H1 (cell line): Measurements from ENCODE around the gene ZNF407.

ENCODE experiments used
- EP300 ChIP-seq, 2 experiments: IDR thresholded peaks; 1 replicate in 1 of 2; 2 replicates in 1 of 2; pipeline ENCODE4 v1.6.1; 2011 to 2012; ENCODE audit warnings: low read depth in 2 of 2, low read length in 2 of 2, mild to moderate bottlenecking in 2 of 2, borderline replicate concordance in 1 of 2, inconsistent platforms in 1 of 2, moderate library complexity in 1 of 2
- EZH2 ChIP-seq: fragments of 200-600 bp; sonication (generic); IDR thresholded peaks from 2 replicates; pipeline ENCODE4 v1.7.1; 2012; ENCODE audit warnings: low read depth, mild to moderate bottlenecking, moderate library complexity, low read length, inconsistent platforms; ENCODE audit not compliant: severe bottlenecking
- HDAC2 ChIP-seq, 2 experiments: fragments of 300-600 bp in 1 of 2; sonication (generic) in 1 of 2; IDR thresholded peaks; 2 replicates each; pipeline ENCODE4 v1.6.1; 2011 to 2012; ENCODE audit warnings: low read depth in 2 of 2, low read length in 2 of 2, mild to moderate bottlenecking in 2 of 2, moderate library complexity in 2 of 2, borderline replicate concordance in 1 of 2, inconsistent platforms in 1 of 2
- POLR2A ChIP-seq, 2 experiments: IDR thresholded peaks; 1 replicate in 1 of 2; 2 replicates in 1 of 2; pipeline ENCODE4 v1.6.1; 2011; ENCODE audit warnings: low read depth in 2 of 2, low read length in 2 of 2, mild to moderate bottlenecking in 2 of 2; ENCODE audit errors: control extremely low read depth in 1 of 2
- POLR2AphosphoS5 ChIP-seq: IDR thresholded peaks from 2 replicates; pipeline ENCODE4 v1.6.1; 2011; ENCODE audit warnings: low read depth, low read length
- RFX5 ChIP-seq: IDR thresholded peaks from 2 replicates; pipeline ENCODE4 v1.6.1; 2011; ENCODE audit warnings: low read depth, low read length, improper control_type of control experiment, borderline replicate concordance
- SUZ12 ChIP-seq: fragments of 200-600 bp; sonication (generic); IDR thresholded peaks from 2 replicates; pipeline ENCODE4 v1.6.1; 2012; ENCODE audit warnings: mild to moderate bottlenecking, inconsistent platforms, low read length, moderate library complexity, mixed read lengths
- TF ChIP-seq, protein P1 (sequence below), 3 experiments: IDR thresholded peaks; 1 replicate in 2 of 3; 2 replicates in 1 of 3; pipeline versions ENCODE4 v1.5.1 to v1.6.1; 2011; ENCODE audit warnings: low read length in 3 of 3, mild to moderate bottlenecking in 3 of 3, inconsistent platforms in 2 of 3, low read depth in 1 of 3, moderate library complexity in 1 of 3; ENCODE audit not compliant: insufficient read depth in 1 of 3; ENCODE audit errors: control extremely low read depth in 1 of 3
- TF ChIP-seq, protein P2 (sequence below): IDR thresholded peaks from 2 replicates; pipeline ENCODE4 v1.6.1; 2011; ENCODE audit warnings: low read depth, mild to moderate bottlenecking, low read length; ENCODE audit not compliant: insufficient read depth
- TF ChIP-seq, protein P3 (sequence below): IDR thresholded peaks from 2 replicates; pipeline ENCODE4 v1.6.1; 2012; ENCODE audit warnings: inconsistent platforms
- TF ChIP-seq, protein P4 (sequence below): IDR thresholded peaks from 2 replicates; pipeline ENCODE4 v1.6.1; 2012; ENCODE audit warnings: inconsistent platforms
- TF ChIP-seq, protein P5 (sequence below): IDR thresholded peaks from 2 replicates; pipeline ENCODE4 v1.6.1; 2011; ENCODE audit warnings: low read length, improper control_type of control experiment

- TF ChIP-seq, protein P1, sequence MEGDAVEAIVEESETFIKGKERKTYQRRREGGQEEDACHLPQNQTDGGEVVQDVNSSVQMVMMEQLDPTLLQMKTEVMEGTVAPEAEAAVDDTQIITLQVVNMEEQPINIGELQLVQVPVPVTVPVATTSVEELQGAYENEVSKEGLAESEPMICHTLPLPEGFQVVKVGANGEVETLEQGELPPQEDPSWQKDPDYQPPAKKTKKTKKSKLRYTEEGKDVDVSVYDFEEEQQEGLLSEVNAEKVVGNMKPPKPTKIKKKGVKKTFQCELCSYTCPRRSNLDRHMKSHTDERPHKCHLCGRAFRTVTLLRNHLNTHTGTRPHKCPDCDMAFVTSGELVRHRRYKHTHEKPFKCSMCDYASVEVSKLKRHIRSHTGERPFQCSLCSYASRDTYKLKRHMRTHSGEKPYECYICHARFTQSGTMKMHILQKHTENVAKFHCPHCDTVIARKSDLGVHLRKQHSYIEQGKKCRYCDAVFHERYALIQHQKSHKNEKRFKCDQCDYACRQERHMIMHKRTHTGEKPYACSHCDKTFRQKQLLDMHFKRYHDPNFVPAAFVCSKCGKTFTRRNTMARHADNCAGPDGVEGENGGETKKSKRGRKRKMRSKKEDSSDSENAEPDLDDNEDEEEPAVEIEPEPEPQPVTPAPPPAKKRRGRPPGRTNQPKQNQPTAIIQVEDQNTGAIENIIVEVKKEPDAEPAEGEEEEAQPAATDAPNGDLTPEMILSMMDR (IDR thresholded peaks at IDR 0.05; ENCODE audit: control extremely low read depth in 1 of 3, insufficient read depth in 1 of 3, low read depth in 1 of 3, low read length in 3 of 3) = no peak
- TF ChIP-seq HDAC2 (IDR thresholded peaks at IDR 0.05; ENCODE audit: borderline replicate concordance in 1 of 2, low read depth in 2 of 2, low read length in 2 of 2) (no peak), EZH2 (no peak), SUZ12 (no peak), POLR2A (IDR thresholded peaks at IDR 0.05; ENCODE audit: control extremely low read depth in 1 of 2, low read depth in 2 of 2, low read length in 2 of 2) (no peak), RFX5 (no peak), EP300 (IDR thresholded peaks at IDR 0.05; ENCODE audit: borderline replicate concordance in 1 of 2, low read depth in 2 of 2, low read length in 2 of 2) (no peak), POLR2AphosphoS5 (no peak)
- TF ChIP-seq, protein P2, sequence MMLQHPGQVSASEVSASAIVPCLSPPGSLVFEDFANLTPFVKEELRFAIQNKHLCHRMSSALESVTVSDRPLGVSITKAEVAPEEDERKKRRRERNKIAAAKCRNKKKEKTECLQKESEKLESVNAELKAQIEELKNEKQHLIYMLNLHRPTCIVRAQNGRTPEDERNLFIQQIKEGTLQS = no peak
- TF ChIP-seq, protein P3, sequence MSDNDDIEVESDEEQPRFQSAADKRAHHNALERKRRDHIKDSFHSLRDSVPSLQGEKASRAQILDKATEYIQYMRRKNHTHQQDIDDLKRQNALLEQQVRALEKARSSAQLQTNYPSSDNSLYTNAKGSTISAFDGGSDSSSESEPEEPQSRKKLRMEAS = no peak
- TF ChIP-seq, protein P4, sequence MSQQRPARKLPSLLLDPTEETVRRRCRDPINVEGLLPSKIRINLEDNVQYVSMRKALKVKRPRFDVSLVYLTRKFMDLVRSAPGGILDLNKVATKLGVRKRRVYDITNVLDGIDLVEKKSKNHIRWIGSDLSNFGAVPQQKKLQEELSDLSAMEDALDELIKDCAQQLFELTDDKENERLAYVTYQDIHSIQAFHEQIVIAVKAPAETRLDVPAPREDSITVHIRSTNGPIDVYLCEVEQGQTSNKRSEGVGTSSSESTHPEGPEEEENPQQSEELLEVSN = no peak
- TF ChIP-seq, protein P5, sequence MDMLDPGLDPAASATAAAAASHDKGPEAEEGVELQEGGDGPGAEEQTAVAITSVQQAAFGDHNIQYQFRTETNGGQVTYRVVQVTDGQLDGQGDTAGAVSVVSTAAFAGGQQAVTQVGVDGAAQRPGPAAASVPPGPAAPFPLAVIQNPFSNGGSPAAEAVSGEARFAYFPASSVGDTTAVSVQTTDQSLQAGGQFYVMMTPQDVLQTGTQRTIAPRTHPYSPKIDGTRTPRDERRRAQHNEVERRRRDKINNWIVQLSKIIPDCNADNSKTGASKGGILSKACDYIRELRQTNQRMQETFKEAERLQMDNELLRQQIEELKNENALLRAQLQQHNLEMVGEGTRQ = no peak
Observed at GRCh38 chr18:74902147-74902455, 304.4 kb downstream of the ZNF407 start.
